Right atrium auricular region (tissue), 2 donors: ENCODE results near the gene IL36A. TPM values are rescaled to one million over a fixed set of nuclear protein-coding genes. Genes with fewer than 3 reads are reported as not detected.

Source experiments
- DNase-seq: peaks from one replicate; pipeline ENCODE4 v3.0.0-alpha.2; 2019; ENCODE audit warnings: low spot score
- H3K27ac ChIP-seq, 2 donors: fragments of 200-600 bp; sonication (generic); 1 replicate in 1 of 2; 2 replicates in 1 of 2; pipeline ENCODE4 v1.5.1; 2016 to 2019
- H3K27me3 ChIP-seq, 2 donors: fragments of 200-600 bp; sonication (generic); one replicate each; pipeline versions ENCODE4 v1.5.1 to v1.6.0; 2017 to 2019
- H3K36me3 ChIP-seq: fragments of 200-600 bp; sonication (generic); one replicate; pipeline ENCODE4 v1.5.1; 2016
- H3K4me1 ChIP-seq, 2 donors: fragments of 200-600 bp; sonication (generic); one replicate each; pipeline versions ENCODE4 v1.5.1 to v1.6.0; 2017 to 2019
- H3K4me3 ChIP-seq, 2 donors: fragments of 200-600 bp; sonication (generic); 1 replicate in 1 of 2; 2 replicates in 1 of 2; pipeline ENCODE4 v1.5.1; 2017 to 2019; ENCODE audit warnings: mild to moderate bottlenecking in 1 of 2, moderate library complexity in 1 of 2
- H3K9me3 ChIP-seq, 2 donors: fragments of 200-600 bp; sonication (generic); one replicate each; pipeline ENCODE4 v1.5.1; 2019
- CTCF ChIP-seq, 2 donors: fragments of 200-600 bp; sonication (generic); IDR thresholded peaks; one replicate each; pipeline ENCODE4 v1.5.1; 2019; ENCODE audit warnings: antibody characterized with exemption in 2 of 2
- total RNA-seq, 2 donors: library from RNA; depleted of rRNA; stranded (reverse); fragments of >200 nt; gene quantifications; one replicate each; pipeline ENCODE4 v1.1.0, GENCODE V29; 2016

The IL36A gene, protein sequence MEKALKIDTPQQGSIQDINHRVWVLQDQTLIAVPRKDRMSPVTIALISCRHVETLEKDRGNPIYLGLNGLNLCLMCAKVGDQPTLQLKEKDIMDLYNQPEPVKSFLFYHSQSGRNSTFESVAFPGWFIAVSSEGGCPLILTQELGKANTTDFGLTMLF
- not detected for total RNA-seq

DNA sequence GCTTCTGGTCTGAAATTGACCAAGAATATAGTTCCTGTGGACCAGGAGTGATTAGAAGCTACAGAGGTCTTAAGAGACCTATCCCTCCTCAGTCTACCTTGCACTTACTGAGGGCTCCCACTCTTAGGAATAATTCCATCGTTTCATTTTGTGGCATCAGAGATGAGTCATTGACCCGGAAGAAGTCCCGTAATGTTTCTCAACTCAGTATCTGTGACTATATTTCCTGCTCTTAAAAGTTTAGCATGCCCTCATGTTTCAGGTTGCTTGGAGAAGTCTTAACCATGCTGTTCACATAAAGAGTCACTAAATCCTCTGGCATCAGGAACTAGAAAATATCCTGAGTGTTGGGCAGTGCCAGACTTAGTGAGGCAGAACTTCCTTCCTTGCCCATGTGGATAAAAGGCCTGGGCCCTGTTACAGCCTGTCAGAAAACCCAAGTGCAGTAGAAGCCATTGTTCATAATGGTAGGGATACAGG is at the start of gene IL36A:
IL36A (plus strand) TSS at position 430 of the 480 bp plus-strand sequence. CDS start 413 bp downstream, outside the sequence.
- peaks cover 0 to 8% of the 10 kb centered on the region in 2 donors for H3K9me3 ChIP-seq
- no peaks in the 10 kb centered on the region for H3K27me3 ChIP-seq
- no peak for TF ChIP-seq CTCF (IDR thresholded peaks at IDR 0.05)
- H3K27ac ChIP-seq, result no peak within 1 kb of the TSS
- no peaks in the 10 kb centered on the region for H3K4me1 ChIP-seq
- DNase-seq, result no peak
- H3K36me3 ChIP-seq, result no peaks in the 10 kb centered on the region
- no peak within 1 kb of the TSS for H3K4me3 ChIP-seq

DNA sequence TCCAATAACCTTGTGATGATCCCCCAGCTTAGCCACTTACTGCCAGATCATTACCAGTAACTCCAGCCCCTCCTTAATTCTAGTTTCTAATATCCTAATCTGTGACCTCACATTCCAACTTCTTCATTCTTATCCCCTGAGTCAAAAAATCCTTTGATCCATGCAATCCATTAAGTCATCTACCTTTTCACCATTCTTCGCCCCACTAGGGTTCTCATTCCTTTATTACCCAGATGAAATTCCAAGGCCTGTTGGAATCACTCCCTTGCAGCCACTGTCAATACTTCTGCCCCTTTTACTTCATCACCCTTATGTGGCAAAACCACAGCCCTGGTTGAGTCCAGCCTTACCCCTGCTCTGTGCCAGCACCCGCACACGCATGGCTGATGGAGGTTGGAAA is 47.7 kb upstream of the IL36A start:
- H3K4me3 ChIP-seq, result no peak overlapping the region
- H3K27ac ChIP-seq, result no peak overlapping the region
- no peaks in the 10 kb centered on the region for H3K27me3 ChIP-seq
- no peak for DNase-seq
- no peaks in the 10 kb centered on the region for H3K9me3 ChIP-seq
- H3K36me3 ChIP-seq, result no peaks in the 10 kb centered on the region
- no peak for TF ChIP-seq CTCF (IDR thresholded peaks at IDR 0.05)
- no peaks in the 10 kb centered on the region for H3K4me1 ChIP-seq

GRCh38 chr2:112958428-112959108 is 46.7 kb upstream of the IL36A start:
- DNase-seq, result no peak
- Histone ChIP-seq H3K9me3 (no peaks in the 10 kb centered on the region), H3K27ac (no peak overlapping the region), H3K4me3 (no peak overlapping the region), H3K4me1 (no peaks in the 10 kb centered on the region), H3K27me3 (no peaks in the 10 kb centered on the region), H3K36me3 (no peaks in the 10 kb centered on the region)
- TF ChIP-seq CTCF (IDR thresholded peaks at IDR 0.05), result peak; percentile 54 to 79

DNA sequence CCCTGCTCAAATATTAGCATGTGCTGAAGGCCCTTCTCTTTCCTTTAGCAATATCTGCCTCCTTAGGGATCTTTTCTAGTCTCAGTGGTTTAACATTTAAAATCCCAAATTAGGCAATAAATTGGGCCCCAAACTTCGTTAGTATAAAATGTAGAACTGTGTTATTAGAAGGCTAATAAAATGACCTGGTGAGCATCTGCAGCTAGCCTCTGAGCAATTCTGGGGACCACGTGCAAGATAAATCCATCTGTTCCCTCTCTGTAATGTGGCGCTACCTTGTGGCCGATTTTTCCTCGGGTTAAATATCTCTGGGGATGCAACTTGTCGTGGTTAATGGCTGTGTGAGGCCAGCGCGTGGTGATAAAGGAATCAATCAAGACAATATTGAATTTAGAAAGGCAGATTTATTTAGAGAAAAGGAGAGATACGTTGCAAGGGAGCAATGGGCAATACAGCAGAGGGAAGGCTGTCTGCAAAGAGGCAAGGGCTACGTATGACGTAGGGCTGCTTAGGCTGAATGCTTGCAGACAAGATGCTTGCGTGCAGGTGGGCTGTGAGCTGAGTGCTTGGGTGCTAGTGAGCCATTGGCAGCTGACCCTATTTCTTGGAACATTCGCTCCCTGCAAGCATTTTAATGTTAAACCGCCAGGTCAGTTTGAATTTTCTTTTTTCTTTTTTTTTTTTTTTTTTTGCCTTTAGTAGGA is 46.0 kb upstream of the IL36A start:
- no peaks in the 10 kb centered on the region for H3K27me3 ChIP-seq

DNA sequence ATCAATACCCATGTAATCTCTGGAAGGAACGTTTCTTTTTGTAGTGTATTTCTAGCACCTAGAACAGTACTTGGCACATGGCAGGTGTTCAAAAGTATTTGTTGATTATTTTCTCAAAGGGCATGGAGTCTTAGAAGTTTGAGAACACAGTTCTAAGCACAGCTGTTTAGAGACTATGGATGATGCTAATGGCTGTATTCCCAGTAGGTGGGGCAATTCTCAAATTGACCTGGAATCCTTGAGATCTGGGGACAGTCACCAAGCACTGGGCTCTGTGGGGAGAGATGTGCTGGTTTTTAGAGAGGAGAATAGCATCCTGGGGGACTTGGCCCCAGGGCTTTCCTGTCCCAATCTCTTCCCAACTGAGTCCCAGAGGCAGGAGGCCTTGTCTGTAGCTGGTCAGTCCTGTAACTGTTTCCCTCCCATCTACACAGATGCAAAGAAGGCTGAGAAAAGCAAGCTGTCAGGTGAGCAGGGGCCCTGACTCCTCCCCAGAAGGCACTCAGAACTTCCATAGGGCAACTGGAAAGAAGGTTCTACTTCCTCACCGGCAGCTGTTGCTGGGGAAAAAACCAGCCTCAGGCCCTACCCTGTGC is 44.9 kb upstream of the IL36A start:
- TF ChIP-seq CTCF (IDR thresholded peaks at IDR 0.05), result no peak
- Histone ChIP-seq H3K4me3 (no peak overlapping the region), H3K4me1 (no peaks in the 10 kb centered on the region), H3K36me3 (no peaks in the 10 kb centered on the region), H3K27ac (no peak overlapping the region), H3K27me3 (no peaks in the 10 kb centered on the region), H3K9me3 (no peaks in the 10 kb centered on the region)
- DNase-seq, result no peak

More for the DNA sequence above, 46.0 kb upstream of the IL36A start:
- no peaks in the 10 kb centered on the region for H3K36me3 ChIP-seq
- DNase-seq, result no peak
- H3K9me3 ChIP-seq, result no peaks in the 10 kb centered on the region
- H3K4me1 ChIP-seq, result no peaks in the 10 kb centered on the region
- H3K4me3 ChIP-seq, result no peak overlapping the region
- no peak for TF ChIP-seq CTCF (IDR thresholded peaks at IDR 0.05)
- no peak overlapping the region for H3K27ac ChIP-seq
